ENCODE measurements around the gene SLC2A9.

DNA sequence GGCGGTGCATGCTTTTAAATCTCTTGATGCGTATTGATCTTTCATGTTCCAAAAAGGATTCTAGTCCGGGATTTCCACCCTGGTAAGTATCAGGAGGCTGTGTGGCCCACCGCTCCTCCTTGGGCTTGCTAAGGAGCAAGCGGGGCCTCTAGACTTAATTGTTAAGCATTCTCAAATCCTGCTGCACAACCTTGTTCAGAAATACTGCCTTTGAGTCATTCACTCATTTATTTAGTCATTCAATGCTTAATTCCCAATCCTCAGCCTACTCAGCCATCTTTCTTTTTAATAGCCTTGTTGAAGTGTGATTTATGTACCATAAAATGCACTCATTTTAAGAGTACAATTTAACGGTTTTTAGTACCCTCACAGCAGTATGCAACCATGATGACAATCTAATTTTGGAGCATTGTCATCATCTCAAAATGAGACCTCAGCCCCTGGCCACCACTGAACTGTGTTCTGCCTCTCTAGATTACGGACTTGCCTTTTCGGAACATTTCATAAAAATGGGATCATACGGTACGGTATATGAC is 15.6 kb upstream of the SLC2A9 start:
- TF ChIP-seq, protein P1, sequence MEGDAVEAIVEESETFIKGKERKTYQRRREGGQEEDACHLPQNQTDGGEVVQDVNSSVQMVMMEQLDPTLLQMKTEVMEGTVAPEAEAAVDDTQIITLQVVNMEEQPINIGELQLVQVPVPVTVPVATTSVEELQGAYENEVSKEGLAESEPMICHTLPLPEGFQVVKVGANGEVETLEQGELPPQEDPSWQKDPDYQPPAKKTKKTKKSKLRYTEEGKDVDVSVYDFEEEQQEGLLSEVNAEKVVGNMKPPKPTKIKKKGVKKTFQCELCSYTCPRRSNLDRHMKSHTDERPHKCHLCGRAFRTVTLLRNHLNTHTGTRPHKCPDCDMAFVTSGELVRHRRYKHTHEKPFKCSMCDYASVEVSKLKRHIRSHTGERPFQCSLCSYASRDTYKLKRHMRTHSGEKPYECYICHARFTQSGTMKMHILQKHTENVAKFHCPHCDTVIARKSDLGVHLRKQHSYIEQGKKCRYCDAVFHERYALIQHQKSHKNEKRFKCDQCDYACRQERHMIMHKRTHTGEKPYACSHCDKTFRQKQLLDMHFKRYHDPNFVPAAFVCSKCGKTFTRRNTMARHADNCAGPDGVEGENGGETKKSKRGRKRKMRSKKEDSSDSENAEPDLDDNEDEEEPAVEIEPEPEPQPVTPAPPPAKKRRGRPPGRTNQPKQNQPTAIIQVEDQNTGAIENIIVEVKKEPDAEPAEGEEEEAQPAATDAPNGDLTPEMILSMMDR (conservative IDR thresholded peaks at IDR 0.05; ENCODE audit: low read length), result no peak
- TF ChIP-seq EZH2phosphoT487 (IDR thresholded peaks at IDR 0.05; ENCODE audit: borderline replicate concordance), result no peak

Measured in Loucy (cell line).